GM08714 (cell line): Measurements from ENCODE around the gene R3HDML.
"Not testable (repeated sequence)": the region's sequence is repeated elsewhere in the genome, so short reads cannot be mapped to it uniquely, and the experiment has no call there.

ENCODE experiments used
- H3K4me3 ChIP-seq: fragments of 200-500 bp; sonication (Bioruptor generic); 2 replicates; pipeline ENCODE4 v1.5.1; 2014; ENCODE audit warnings: mild to moderate bottlenecking, low read length, inconsistent platforms
- ZNF274 ChIP-seq: IDR thresholded peaks from 2 replicates; pipeline ENCODE4 v1.6.1; 2012; ENCODE audit warnings: mild to moderate bottlenecking, low read depth, low read length

R3HDML gene

DNA sequence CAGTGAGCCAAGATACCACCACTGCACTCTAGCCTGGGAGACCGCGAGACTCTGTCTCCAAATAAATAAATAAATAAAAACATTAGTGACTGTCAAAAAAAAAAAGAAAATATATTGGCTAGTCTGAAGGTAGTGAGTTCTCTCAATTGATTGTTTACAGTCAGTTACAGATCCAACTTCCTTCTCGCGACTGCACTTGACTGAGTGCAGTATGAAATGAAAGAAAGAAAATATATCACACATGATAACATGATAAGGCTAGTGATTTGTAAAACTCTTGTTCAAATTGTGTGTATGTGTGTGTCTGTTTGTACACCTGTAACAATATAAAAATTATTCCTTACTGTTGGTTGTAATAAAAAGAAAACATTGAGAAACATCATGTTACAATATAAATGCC, 7.9 kb downstream of the R3HDML start:
- H3K4me3 ChIP-seq: no peak overlapping the region
- no peak for TF ChIP-seq ZNF274

DNA sequence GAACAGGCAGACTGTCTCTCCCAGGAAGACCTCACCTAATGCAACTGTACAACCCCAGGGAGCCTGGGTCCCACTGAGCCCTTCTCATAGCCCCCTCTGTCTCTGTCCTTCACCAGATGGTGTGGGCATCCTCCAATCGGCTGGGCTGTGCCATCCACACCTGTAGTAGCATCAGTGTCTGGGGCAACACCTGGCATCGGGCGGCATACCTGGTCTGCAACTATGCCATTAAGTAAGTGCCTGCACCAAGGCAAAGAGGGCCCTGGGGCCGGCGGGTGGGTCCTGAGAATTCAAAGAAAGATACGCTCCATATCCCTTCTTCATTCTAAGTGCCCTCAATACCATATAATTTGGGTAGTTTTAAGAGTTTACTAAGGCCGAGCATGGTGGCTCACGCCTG, 8.3 kb downstream of the R3HDML start:
- no peak overlapping the region for H3K4me3 ChIP-seq
- TF ChIP-seq ZNF274: no peak

DNA sequence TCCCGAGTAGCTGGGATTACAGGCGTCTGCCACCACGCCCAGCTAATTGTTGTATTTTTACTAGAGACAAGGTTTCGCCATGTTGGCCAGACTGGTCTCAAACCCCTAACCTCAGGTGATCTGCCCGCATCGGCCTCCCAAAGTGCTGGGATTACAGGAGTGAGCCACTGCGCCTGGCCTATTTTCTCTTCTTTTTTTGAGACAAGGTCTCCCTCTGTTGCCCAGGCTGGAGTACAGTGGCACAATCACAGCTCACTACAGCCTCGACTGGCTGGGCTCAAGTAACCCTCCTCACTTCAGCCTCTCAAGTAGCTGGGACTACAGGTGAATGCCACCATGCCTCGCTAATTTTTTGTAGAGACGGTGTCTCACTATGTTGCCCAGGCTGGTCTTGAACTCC, 9.1 kb downstream of the R3HDML start:
- not testable (repeated sequence) for H3K4me3 ChIP-seq

- no peak for TF ChIP-seq ZNF274
- no peak overlapping the region for H3K4me3 ChIP-seq
These were observed 11.4 kb downstream of the R3HDML start for GRCh38 chr20:44348168-44348659.

DNA sequence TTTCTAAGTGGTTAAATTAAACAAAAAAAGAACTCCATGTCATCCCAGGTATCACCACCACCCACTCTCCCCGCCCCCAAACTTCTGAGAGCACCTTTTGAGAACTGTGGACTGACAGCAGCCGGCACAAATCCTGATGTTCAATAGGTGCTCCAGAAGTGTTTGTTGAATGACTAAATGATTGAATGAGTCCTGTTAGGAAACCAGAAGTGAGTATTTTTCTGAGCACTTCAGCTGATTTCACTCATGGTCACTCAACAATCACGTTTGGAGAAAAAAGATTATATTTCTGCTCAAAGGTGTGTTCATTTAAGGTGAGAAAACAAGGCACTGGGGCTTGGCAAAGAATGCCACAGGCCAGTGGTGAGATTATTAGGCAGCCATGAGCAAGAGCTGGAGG, 12.5 kb downstream of the R3HDML start:
- no peak overlapping the region for H3K4me3 ChIP-seq
- TF ChIP-seq ZNF274: no peak

DNA sequence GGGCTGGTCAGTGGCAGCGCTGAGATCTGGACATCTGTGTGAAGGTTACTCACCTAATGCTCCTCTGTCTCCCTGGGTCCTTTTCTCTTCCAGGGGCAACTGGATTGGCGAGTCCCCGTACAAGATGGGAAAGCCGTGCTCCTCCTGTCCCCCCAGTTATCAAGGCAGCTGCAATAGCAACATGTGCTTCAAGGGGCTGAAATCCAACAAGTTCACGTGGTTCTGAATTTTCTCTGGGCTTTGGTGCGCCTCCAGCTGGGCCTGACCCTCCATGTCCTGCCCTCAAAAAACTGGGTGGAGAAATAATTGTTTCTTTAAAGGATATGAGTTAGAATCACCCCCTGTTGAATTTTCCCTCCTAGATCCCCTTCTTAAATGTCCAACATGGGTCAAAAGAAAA, 13.7 kb downstream of the R3HDML start:
- no peak for TF ChIP-seq ZNF274
- H3K4me3 ChIP-seq: no peak overlapping the region

DNA sequence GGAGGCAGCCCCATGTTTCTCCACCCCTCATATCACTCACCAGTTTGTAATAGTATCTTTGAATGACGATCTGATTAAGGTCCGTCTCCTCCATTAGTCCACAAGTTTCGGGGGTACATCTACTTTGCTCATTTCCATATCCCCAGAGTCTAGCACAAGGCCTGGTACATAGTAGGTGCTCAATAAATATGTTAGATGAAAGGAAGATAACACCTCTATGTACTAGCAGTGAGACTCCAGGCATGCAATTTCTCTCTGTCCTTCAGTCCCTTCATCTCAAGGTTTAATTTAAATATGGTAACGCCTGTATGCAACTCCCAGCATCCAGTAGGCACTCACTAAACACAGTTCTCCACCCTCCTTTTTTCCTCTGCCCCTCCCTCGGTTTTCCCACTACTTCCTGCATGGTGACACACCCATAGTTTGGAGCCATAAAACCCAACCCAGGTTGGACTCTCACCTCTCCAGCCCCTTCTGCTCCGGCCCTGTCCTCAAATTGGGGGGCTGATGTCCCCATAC, 18.2 kb downstream of the R3HDML start:
- no peak for TF ChIP-seq ZNF274
- H3K4me3 ChIP-seq: no peak overlapping the region

DNA sequence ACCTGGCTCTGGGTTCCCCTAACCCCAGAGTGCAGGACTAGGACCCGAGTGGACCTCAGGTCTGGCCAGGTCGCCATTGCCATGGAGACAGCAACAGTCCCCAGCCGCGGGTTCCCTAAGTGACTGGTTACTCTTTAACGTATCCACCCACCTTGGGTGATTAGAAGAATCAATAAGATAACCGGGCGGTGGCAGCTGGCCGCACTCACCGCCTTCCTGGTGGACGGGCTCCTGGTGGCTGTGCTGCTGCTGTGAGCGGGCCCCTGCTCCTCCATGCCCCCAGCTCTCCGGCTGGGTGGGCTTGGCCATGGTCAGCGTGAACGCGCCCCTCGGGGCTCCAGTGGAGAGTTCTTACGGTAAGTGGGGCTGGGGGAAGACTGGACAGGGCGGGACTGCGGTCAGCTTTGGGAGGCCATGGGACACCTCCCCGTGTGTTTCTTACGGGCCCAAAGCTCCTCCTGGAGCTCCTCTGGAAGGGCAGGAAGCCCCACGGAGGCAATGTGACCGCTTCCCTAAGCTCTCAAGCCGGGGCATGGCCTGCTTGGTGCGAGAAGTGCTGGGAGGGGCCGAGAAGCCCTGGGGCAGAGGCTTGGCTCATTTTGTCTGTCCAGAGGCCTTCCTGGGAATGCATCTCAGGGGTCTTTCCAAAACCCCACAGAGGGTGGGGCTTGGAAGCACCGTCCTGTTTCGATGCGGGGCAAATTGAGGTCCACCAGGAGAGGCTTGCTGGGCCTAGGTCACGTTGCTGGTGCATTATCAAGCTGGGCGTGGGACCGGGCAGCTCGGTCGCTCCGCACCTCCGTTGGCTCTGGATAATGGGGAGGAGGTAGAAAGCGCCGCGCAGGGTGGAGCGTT, 18.9 kb downstream of the R3HDML start, which contains the start of gene HNF4A:
HNF4A (plus strand) TSS at position 202 of the 855 bp plus-strand sequence; CDS start at position 308, 106 bp downstream.
- no peak for TF ChIP-seq ZNF274
- no peak within 1 kb of the TSS for H3K4me3 ChIP-seq

- H3K4me3 ChIP-seq: no peak overlapping the region
- TF ChIP-seq ZNF274: no peak
These were observed 19.5 kb downstream of the R3HDML start for GRCh38 chr20:44356353-44356723.

DNA sequence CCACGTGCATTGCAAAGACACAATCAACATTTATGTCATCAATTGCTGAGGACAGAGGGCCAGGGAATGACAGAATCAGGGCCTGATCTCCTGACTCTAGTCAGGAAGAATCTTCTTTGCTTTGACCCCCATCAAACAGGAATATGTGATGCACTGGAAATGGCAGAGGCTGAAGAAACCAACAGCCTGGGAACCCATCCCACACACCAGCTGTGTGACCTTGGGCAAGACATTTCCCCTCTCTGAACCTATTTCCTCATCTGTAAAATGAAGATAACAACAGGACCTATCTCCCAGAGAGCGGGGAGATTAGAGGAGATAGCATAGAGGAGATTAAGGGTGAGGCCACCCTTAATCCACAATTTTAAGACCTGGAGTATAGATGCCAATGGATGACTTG, 20.2 kb downstream of the R3HDML start:
- TF ChIP-seq ZNF274: no peak
- no peak overlapping the region for H3K4me3 ChIP-seq

GRCh38 chr20:44357555-44358125, 20.8 kb downstream of the R3HDML start:
- H3K4me3 ChIP-seq: no peak overlapping the region
- TF ChIP-seq ZNF274: no peak

GRCh38 chr20:44358776-44359175, 21.9 kb downstream of the R3HDML start:
- no peak for TF ChIP-seq ZNF274
- H3K4me3 ChIP-seq: no peak overlapping the region

DNA sequence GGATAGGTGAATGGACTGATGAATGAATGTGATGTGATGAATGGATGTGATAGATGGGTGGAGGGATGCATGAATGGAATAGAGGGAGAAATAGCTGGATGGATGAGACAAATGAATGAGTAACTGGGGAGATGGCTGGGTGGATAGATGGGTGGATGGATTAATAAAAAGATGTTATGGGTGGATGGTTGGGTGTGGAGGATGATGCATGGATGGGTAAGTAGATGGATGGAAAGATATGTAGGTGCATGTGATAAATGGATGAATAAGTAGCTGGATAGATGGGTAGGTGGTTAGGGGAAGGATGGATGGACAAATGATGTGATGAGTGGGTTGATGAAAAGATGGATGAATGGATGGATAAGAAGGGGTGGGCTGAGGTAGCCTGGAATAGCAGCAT, 23.4 kb downstream of the R3HDML start:
- no peak for TF ChIP-seq ZNF274
- no peak overlapping the region for H3K4me3 ChIP-seq

- TF ChIP-seq ZNF274: no peak
- no peak overlapping the region for H3K4me3 ChIP-seq
These were observed 24.2 kb downstream of the R3HDML start for GRCh38 chr20:44361021-44361420.

DNA sequence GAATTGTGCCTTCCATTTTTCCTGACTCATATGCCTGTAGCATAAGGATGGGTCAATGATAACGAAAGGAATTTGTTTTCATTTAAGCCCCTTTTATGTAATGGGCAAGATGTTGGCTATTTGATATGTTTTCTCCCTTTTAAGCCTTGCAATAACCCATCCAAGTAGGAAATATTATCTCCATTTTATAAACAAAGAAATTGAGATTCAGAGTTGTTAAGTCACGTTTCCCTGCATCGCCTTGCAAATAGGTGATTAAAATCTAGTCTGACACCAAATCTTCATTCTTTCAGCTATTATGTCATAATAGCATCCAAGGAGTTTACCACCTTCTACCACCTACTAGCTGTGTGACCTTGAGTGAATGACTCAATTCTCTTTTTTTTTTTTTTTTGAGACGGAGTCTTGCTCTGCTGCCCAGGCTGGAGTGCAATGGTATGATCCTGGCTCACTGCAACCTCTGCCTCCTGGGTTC, 25.7 kb downstream of the R3HDML start:
- TF ChIP-seq ZNF274: no peak
- H3K4me3 ChIP-seq: no peak overlapping the region
